ENCODE measurements around the gene PRR14.

GRCh38 chr16:30692396-30693064 is 41.8 kb downstream of the PRR14 start:
- TF ChIP-seq CTCF (IDR thresholded peaks at IDR 0.05) (no peak), EZH2 (IDR thresholded peaks at IDR 0.05) (no peak)
